H1 (cell line): ENCODE measurements around the gene INVS. TPM values are rescaled to one million over a fixed set of nuclear protein-coding genes. Genes with fewer than 3 reads are reported as not detected.

ENCODE experiments used
- CTCF ChIA-PET: fragments of 300-600 bp; sonication (Branson Sonifier 250); formaldehyde crosslinking; loops from one replicate; lab custom pipeline; 2021; ENCODE audit not compliant: partially characterized antibody; lab: Charles Lee
- POLR2A ChIA-PET: fragments of 300-600 bp; sonication (Branson Sonifier 250); formaldehyde crosslinking; loops from one replicate; lab custom pipeline; 2021; ENCODE audit warnings: inconsistent platforms; ENCODE audit not compliant: partially characterized antibody; lab: Charles Lee
- DNase-seq, 2 experiments: peaks; one replicate each; pipeline versions ENCODE4 v3.0.0 to v3.0.0-alpha.2; 2010 to 2022; ENCODE audit warnings: low spot score in 2 of 2, low read depth in 1 of 2, mixed read lengths in 1 of 2
- FAIRE-seq: peaks from 2 replicates; lab custom pipeline; 2011; peaks lifted over from hg19 to GRCh38; lab: Jason Lieb, UNC
- H2AFZ ChIP-seq: 2 replicates; pipeline ENCODE4 v1.8.1; 2012; ENCODE audit warnings: low read length, inconsistent platforms
- H2AK5ac ChIP-seq: 2 replicates; pipeline ENCODE4 v1.6.1; 2013; ENCODE audit warnings: low read depth, low read length
- H2BK120ac ChIP-seq: replicated peaks from 2 replicates; pipeline ENCODE3; 2013; ENCODE audit warnings: low read depth, low read length, inconsistent platforms
- H2BK12ac ChIP-seq: 2 replicates; pipeline ENCODE4 v1.6.1; 2013; ENCODE audit warnings: low read depth, low read length
- H2BK15ac ChIP-seq: 2 replicates; pipeline ENCODE4 v1.6.1; 2013; ENCODE audit warnings: low read length
- H2BK20ac ChIP-seq: 2 replicates; pipeline ENCODE4 v1.6.1; 2013; ENCODE audit warnings: low read length
- H2BK5ac ChIP-seq: 2 replicates; pipeline ENCODE4 v1.6.1; 2013; ENCODE audit warnings: low read depth, low read length
- H3K14ac ChIP-seq: 2 replicates; pipeline ENCODE4 v1.6.1; 2013; ENCODE audit warnings: inconsistent platforms; ENCODE audit not compliant: insufficient read length
- H3K18ac ChIP-seq: 2 replicates; pipeline ENCODE4 v1.6.1; 2013; ENCODE audit warnings: low read length; ENCODE audit errors: extremely low read depth
- H3K23ac ChIP-seq: 2 replicates; pipeline ENCODE4 v1.6.1; 2013; ENCODE audit warnings: inconsistent platforms; ENCODE audit not compliant: insufficient read length
- H3K23me2 ChIP-seq: 2 replicates; pipeline ENCODE4 v1.6.1; 2013; ENCODE audit warnings: low read depth, low read length
- H3K27ac ChIP-seq: 2 replicates; pipeline ENCODE4 v1.6.1; 2011; ENCODE audit warnings: low read depth, low read length, inconsistent platforms
- H3K27me3 ChIP-seq, 4 experiments: replicated peaks in 1 of 4; 1 replicate in 1 of 4; 2 replicates in 3 of 4; pipeline versions ENCODE4 v1.6.1 to v1.8.1; 2011 to 2013; ENCODE audit warnings: low read length in 3 of 4, mild to moderate bottlenecking in 3 of 4, inconsistent platforms in 2 of 4, mixed read lengths in 2 of 4, moderate library complexity in 1 of 4; ENCODE audit not compliant: control insufficient read depth in 3 of 4, insufficient read depth in 3 of 4; ENCODE audit errors: extremely low read depth in 1 of 4
- H3K36me3 ChIP-seq, 4 experiments: 2 replicates each; pipeline versions ENCODE4 v1.6.1 to v1.8.1; 2011 to 2013; ENCODE audit warnings: mild to moderate bottlenecking in 4 of 4, low read length in 3 of 4, moderate library complexity in 2 of 4, control low read depth in 1 of 4, inconsistent platforms in 1 of 4; ENCODE audit not compliant: insufficient read depth in 4 of 4, control insufficient read depth in 2 of 4
- H3K4ac ChIP-seq: replicated peaks from 2 replicates; pipeline ENCODE3; 2013; ENCODE audit warnings: low read length, low read depth, mixed read lengths, inconsistent platforms; ENCODE audit not compliant: insufficient read length
- H3K4me1 ChIP-seq, 4 experiments: replicated peaks in 1 of 4; 1 replicate in 1 of 4; 2 replicates in 3 of 4; pipeline versions ENCODE4 v1.6.1 to v1.8.1; 2011 to 2013; ENCODE audit warnings: low read length in 3 of 4, inconsistent platforms in 2 of 4, mixed read lengths in 1 of 4; ENCODE audit not compliant: insufficient read depth in 4 of 4, control insufficient read depth in 3 of 4
- H3K4me2 ChIP-seq, 2 experiments: 2 replicates each; pipeline versions ENCODE4 v1.6.1 to v1.8.1; 2011 to 2013; ENCODE audit warnings: low read depth in 2 of 2, low read length in 2 of 2, control low read depth in 1 of 2, inconsistent platforms in 1 of 2, mild to moderate bottlenecking in 1 of 2; ENCODE audit not compliant: insufficient read depth in 1 of 2
- H3K4me3 ChIP-seq, 4 experiments: fragments of 200-600, 300-600 bp in 1 of 4; sonication (generic), shearing (Covaris generic), sonication (Bioruptor Twin) in 1 of 4; 2 replicates each; pipeline versions ENCODE4 v1.5.1 to v1.8.1; 2011 to 2016; ENCODE audit warnings: low read length in 4 of 4, low read depth in 3 of 4, control low read depth in 2 of 4, inconsistent platforms in 2 of 4, mild to moderate bottlenecking in 2 of 4, mixed read lengths in 1 of 4, moderate library complexity in 1 of 4; ENCODE audit not compliant: insufficient read depth in 2 of 4; ENCODE audit errors: extremely low read depth in 1 of 4
- H3K56ac ChIP-seq: replicated peaks from 2 replicates; pipeline ENCODE3; 2013; ENCODE audit warnings: low read depth, mild to moderate bottlenecking, mixed read lengths, low read length, inconsistent platforms; ENCODE audit not compliant: insufficient read length
- H3K79me1 ChIP-seq: 2 replicates; pipeline ENCODE4 v1.6.1; 2013; ENCODE audit warnings: low read depth, low read length, control low read depth
- H3K79me2 ChIP-seq, 2 experiments: 2 replicates each; pipeline versions ENCODE4 v1.6.1 to v1.8.1; 2012 to 2013; ENCODE audit warnings: low read length in 2 of 2, mild to moderate bottlenecking in 2 of 2, inconsistent platforms in 1 of 2; ENCODE audit not compliant: insufficient read depth in 2 of 2, control insufficient read depth in 1 of 2
- H3K9ac ChIP-seq, 4 experiments: replicated peaks in 1 of 4; 1 replicate in 1 of 4; 2 replicates in 3 of 4; pipeline versions ENCODE4 v1.6.1 to v1.8.1; 2011 to 2013; ENCODE audit warnings: low read depth in 3 of 4, low read length in 3 of 4, control low read depth in 2 of 4, mild to moderate bottlenecking in 2 of 4, moderate library complexity in 2 of 4, inconsistent platforms in 1 of 4; ENCODE audit errors: extremely low read depth in 1 of 4
- H3K9me3 ChIP-seq, 2 experiments: 2 replicates each; pipeline versions ENCODE4 v1.6.1 to v1.8.1; 2012 to 2013; ENCODE audit warnings: mild to moderate bottlenecking in 2 of 2, moderate library complexity in 2 of 2, control low read depth in 1 of 2, inconsistent platforms in 1 of 2, low read depth in 1 of 2, low read length in 1 of 2, mixed read lengths in 1 of 2; ENCODE audit not compliant: insufficient read depth in 2 of 2
- H4K20me1 ChIP-seq, 2 experiments: replicated peaks in 1 of 2; 2 replicates each; pipeline versions ENCODE3 to v1.8.1; 2011 to 2013; ENCODE audit warnings: inconsistent platforms in 2 of 2, low read length in 2 of 2, mild to moderate bottlenecking in 1 of 2; ENCODE audit not compliant: insufficient read depth in 2 of 2, control insufficient read depth in 1 of 2
- H4K5ac ChIP-seq: 2 replicates; pipeline ENCODE4 v1.6.1; 2013; ENCODE audit warnings: low read length, low read depth, mixed read lengths, inconsistent platforms; ENCODE audit not compliant: insufficient read length
- H4K8ac ChIP-seq: 2 replicates; pipeline ENCODE4 v1.8.0; 2013; ENCODE audit warnings: mild to moderate bottlenecking, moderate library complexity, low read length, inconsistent platforms; ENCODE audit not compliant: insufficient read depth; ENCODE audit errors: extremely low read depth
- H4K91ac ChIP-seq: replicated peaks from 2 replicates; pipeline ENCODE3; 2013; ENCODE audit warnings: low read length, mixed read lengths, inconsistent platforms; ENCODE audit not compliant: insufficient read length
- ASH2L ChIP-seq: fragments of 200-600, 300-600 bp; sonication (generic); IDR thresholded peaks from one replicate; pipeline ENCODE4 v1.7.1; 2017; ENCODE audit warnings: low read length
- BCL11A ChIP-seq, 2 experiments: IDR thresholded peaks; one replicate each; pipeline ENCODE4 v1.6.1; 2011; ENCODE audit warnings: low read depth in 2 of 2, low read length in 2 of 2, mild to moderate bottlenecking in 2 of 2
- BRCA1 ChIP-seq: IDR thresholded peaks from 2 replicates; pipeline ENCODE4 v1.6.1; 2012; ENCODE audit warnings: low read depth, low read length, improper control_type of control experiment
- HDAC6 ChIP-seq: IDR thresholded peaks from one replicate; pipeline ENCODE4 v1.7.1; 2012; ENCODE audit warnings: low read depth, mild to moderate bottlenecking, inconsistent platforms, low read length, moderate library complexity
- KDM5A ChIP-seq: fragments of 200-600 bp; IDR thresholded peaks from 2 replicates; pipeline ENCODE4 v1.7.1; 2012; ENCODE audit warnings: mild to moderate bottlenecking, low read length, inconsistent platforms, mixed read lengths
- MAFK ChIP-seq: IDR thresholded peaks from 2 replicates; pipeline ENCODE4 v1.6.1; 2012; ENCODE audit warnings: low read depth, mild to moderate bottlenecking, improper control_type of control experiment, low read length
- PHF8 ChIP-seq: fragments of 200-600 bp; sonication (generic); conservative IDR thresholded peaks from 2 replicates; pipeline ENCODE4 v1.7.1; 2012; ENCODE audit warnings: low read depth, mild to moderate bottlenecking, inconsistent platforms, low read length, moderate library complexity
- RBBP5 ChIP-seq: IDR thresholded peaks from 2 replicates; pipeline ENCODE4 v1.7.1; 2012; ENCODE audit warnings: low read depth, mild to moderate bottlenecking, inconsistent platforms, low read length, moderate library complexity, borderline replicate concordance
- RFX5 ChIP-seq: IDR thresholded peaks from 2 replicates; pipeline ENCODE4 v1.6.1; 2011; ENCODE audit warnings: low read depth, low read length, improper control_type of control experiment, borderline replicate concordance
- SIRT6 ChIP-seq: IDR thresholded peaks from one replicate; pipeline ENCODE4 v1.7.1; 2012; ENCODE audit warnings: low read length, inconsistent platforms
- SIX5 ChIP-seq: IDR thresholded peaks from 2 replicates; pipeline ENCODE4 v1.6.1; 2011; ENCODE audit warnings: mild to moderate bottlenecking, low read depth, low read length
- SP1 ChIP-seq: IDR thresholded peaks from 2 replicates; pipeline ENCODE4 v1.6.1; 2011; ENCODE audit warnings: low read depth, low read length
- TAF7 ChIP-seq: optimal IDR thresholded peaks from 2 replicates; pipeline ENCODE3; 2011; ENCODE audit warnings: low read depth, mild to moderate bottlenecking, inconsistent platforms, low read length, moderate library complexity, borderline replicate concordance
- TBP ChIP-seq: IDR thresholded peaks from 2 replicates; pipeline ENCODE4 v1.6.1; 2011; ENCODE audit warnings: low read depth, low read length, improper control_type of control experiment
- TCF12 ChIP-seq: IDR thresholded peaks from 2 replicates; pipeline ENCODE4 v1.6.1; 2011; ENCODE audit warnings: low read depth, mild to moderate bottlenecking, low read length
- YY1 ChIP-seq: IDR thresholded peaks from 2 replicates; pipeline ENCODE4 v1.6.1; 2011; ENCODE audit warnings: low read depth, mild to moderate bottlenecking, low read length
- ZNF274 ChIP-seq: IDR thresholded peaks from 2 replicates; pipeline ENCODE4 v1.7.0; 2012; ENCODE audit warnings: low read length, borderline replicate concordance; ENCODE audit errors: extremely low read depth
- WGBS, 2 experiments: shearing (Covaris generic) in 1 of 2; methylation state at CpG; one replicate each; pipeline versions ENCODE4 v1.1.6 to v1.1.7; 2013 to 2015; ENCODE audit warnings: low lambda C conversion rate in 2 of 2, mixed read lengths in 2 of 2, inconsistent platforms in 1 of 2, low coverage in 1 of 2, missing lambda C conversion rate in 1 of 2; ENCODE audit not compliant: insufficient replicate concordance in 2 of 2, insufficient coverage in 1 of 2, insufficient read length in 1 of 2; ENCODE audit errors: extremely low coverage in 1 of 2, missing lambda C conversion rate in 1 of 2; 5-methylcytosine and 5-hydroxymethylcytosine counted together
- polyA plus RNA-seq, 7 experiments: library from polyadenylated mRNA; depleted of rRNA in 3 of 7; stranded (reverse) in 5 of 7; unstranded in 2 of 7; fragments of >200 nt in 5 of 7; fragments of 200-250 nt in 2 of 7; gene quantifications; 1 replicate in 5 of 7; 2 replicates in 1 of 7; 4 replicates in 1 of 7; pipeline versions ENCODE4 v1.2.1 to v1.2.3, GENCODE V29; 2011 to 2013; ENCODE audit warnings: missing spikeins in 2 of 7, mixed read lengths in 2 of 7
- total RNA-seq: library from RNA; stranded (reverse); fragmentation: NEBNext Ultra II Directional; extraction: Animal tissue kit (Norgen Biotek cat#: 25700); gene quantifications from 2 replicates; pipeline ENCODE4 v1.2.1, GENCODE V29; 2021

The INVS gene
- total and polyA plus RNA-seq, 2 of the 8 experiments (the other 6 are each of a cell fraction or from before 2014, with no cell fraction given), result 4.1 to 6.9 TPM

GRCh38 chr9:100056561-100056960 is 42.5 kb upstream of the INVS start:
- no peak overlapping the region for H4K91ac ChIP-seq
- H2BK120ac ChIP-seq, result no peak overlapping the region
- ChIA-PET POLR2A (no interaction called here), CTCF (no interaction called here)
- H2AK5ac ChIP-seq, result no peak overlapping the region
- peaks cover 0 to under 1% of the 10 kb centered on the region in 2 experiments; a peak in 1 of 4 replicates for H3K79me2 ChIP-seq
- H3K23ac ChIP-seq, result no peak overlapping the region
- H3K14ac ChIP-seq, result no peak overlapping the region
- no peak overlapping the region for H2AFZ ChIP-seq
- no peaks in the 10 kb centered on the region for H4K20me1 ChIP-seq
- no peak overlapping the region for H3K4me2 ChIP-seq
- no peaks in the 10 kb centered on the region for H3K79me1 ChIP-seq
- H3K18ac ChIP-seq, result no peak overlapping the region
- no peaks in the 10 kb centered on the region for H3K27me3 ChIP-seq
- no peak overlapping the region for H4K5ac ChIP-seq
- DNase-seq, result no peak
- H4K8ac ChIP-seq, result no peak overlapping the region
- no peak overlapping the region for H3K56ac ChIP-seq
- no peak overlapping the region for H2BK5ac ChIP-seq
- no peak overlapping the region for H2BK20ac ChIP-seq
- H3K4me3 ChIP-seq, result no peak overlapping the region
- no peak overlapping the region for H3K27ac ChIP-seq
- no peaks in the 10 kb centered on the region for H3K23me2 ChIP-seq
- WGBS, 2 experiments, result 87% methylated on average over 2 of the region's 2 CpGs; no CpG with 5 or more reads in 1 of the 2 experiments
- no peak overlapping the region; a peak in 1 of 7 replicates for H3K9ac ChIP-seq
- peaks cover 0 to 7% (median 0%) of the 10 kb centered on the region in 4 experiments; a peak in 1 of 8 replicates for H3K36me3 ChIP-seq
- no peak for FAIRE-seq
- H3K4ac ChIP-seq, result no peak overlapping the region
- no peak overlapping the region for H2BK12ac ChIP-seq
- H3K9me3 ChIP-seq, result no peaks in the 10 kb centered on the region
- no peak overlapping the region for H2BK15ac ChIP-seq
- H3K4me1 ChIP-seq, result no peaks in the 10 kb centered on the region
- TF ChIP-seq TCF12 (no peak), SIRT6 (no peak), YY1 (no peak), MAFK (no peak), TAF7 (no peak), RFX5 (no peak), ZNF274 (no peak), SIX5 (no peak), SP1 (no peak), HDAC6 (no peak), ASH2L (no peak), BRCA1 (no peak), RBBP5 (no peak), KDM5A (no peak), BCL11A (IDR thresholded peaks at IDR 0.05; ENCODE audit: low read depth in 2 of 2, low read length in 2 of 2) (no peak), TBP (no peak), PHF8 (no peak)
